Testis (tissue), 2 donors: ENCODE measurements around the gene TTL.

ENCODE experiments used
- CTCF ChIP-seq, 3 experiments: fragments of 450-650 bp in 2 of 3; fragments of 200-600 bp in 1 of 3; sonication (generic) in 1 of 3; IDR thresholded peaks; one replicate each; pipeline ENCODE4 v1.5.1; 2016 to 2019; ENCODE audit warnings: antibody characterized with exemption in 3 of 3, mild to moderate bottlenecking in 2 of 3, moderate library complexity in 1 of 3
- POLR2A ChIP-seq: fragments of 450-650 bp; IDR thresholded peaks from one replicate; pipeline ENCODE4 v1.6.1; 2017; ENCODE audit warnings: antibody characterized with exemption, mild to moderate bottlenecking, moderate library complexity

DNA sequence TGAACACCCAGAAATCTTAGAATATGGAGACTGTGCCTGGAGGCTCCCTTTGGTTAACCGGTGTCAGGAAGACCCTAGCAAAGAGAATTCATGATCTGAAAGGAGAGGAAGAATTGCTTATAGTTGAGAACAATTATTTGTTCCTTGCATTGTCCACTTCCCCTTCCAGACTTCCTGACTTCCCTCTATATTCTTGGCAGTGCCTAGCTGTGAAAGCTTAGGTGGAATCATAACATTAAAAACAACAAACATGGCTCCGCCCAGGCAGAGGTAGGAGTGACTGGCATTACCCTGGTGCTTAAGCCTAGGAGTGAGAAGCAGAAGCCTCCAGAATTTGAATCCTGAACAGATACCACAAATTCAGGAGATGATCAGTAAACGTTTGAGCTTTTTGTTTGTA, 1.9 kb downstream of the TTL start:
- TF ChIP-seq CTCF (IDR thresholded peaks at IDR 0.05) (no peak), POLR2A (no peak)
